ENCODE data around the gene RDH13. TPM values are rescaled to one million over a fixed set of nuclear protein-coding genes. Genes with fewer than 3 reads are reported as not detected.

The RDH13 gene
- polyA plus RNA-seq, 1 of the 3 experiments (the other 2 are of a cell fraction) = 9.6 TPM

DNA sequence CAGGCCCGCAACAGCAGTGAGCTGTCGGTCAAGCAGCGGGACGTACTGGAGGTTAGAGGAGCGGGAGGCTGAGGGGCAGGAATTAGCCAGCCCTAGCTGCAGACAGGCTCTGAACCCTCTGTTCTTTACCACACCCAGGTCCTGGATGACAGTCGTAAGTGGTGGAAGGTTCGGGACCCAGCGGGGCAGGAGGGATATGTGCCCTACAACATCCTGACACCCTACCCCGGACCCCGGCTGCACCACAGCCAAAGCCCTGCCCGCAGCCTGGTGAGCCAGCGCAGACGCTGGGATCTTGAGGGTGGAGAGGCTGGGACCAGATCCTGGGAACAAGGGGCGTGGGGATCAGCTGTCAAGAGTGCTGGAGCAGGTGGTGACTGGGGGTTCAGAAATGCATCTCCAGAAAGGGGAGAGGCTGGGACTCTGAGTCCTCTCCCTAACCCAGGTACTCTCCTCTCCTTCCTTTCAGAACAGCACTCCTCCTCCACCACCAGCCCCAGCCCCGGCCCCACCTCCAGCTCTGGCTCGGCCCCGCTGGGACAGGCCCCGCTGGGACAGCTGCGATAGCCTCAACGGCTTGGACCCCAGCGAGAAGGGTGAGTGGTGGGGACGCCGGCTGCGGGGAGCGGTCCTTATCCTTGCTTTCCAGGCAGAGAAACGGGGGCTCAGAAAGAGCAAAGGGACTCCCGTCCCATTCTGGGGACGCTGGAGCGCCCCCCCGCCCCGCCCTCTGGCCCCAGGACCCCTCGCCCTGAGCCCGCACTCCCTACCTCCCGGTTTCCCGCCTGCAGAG, 23.2 kb upstream of the RDH13 start (continued):
- TF ChIP-seq TEAD4 (IDR thresholded peaks at IDR 0.05; ENCODE audit: borderline replicate concordance, insufficient read depth) = no peak
- TF ChIP-seq, protein P1, sequence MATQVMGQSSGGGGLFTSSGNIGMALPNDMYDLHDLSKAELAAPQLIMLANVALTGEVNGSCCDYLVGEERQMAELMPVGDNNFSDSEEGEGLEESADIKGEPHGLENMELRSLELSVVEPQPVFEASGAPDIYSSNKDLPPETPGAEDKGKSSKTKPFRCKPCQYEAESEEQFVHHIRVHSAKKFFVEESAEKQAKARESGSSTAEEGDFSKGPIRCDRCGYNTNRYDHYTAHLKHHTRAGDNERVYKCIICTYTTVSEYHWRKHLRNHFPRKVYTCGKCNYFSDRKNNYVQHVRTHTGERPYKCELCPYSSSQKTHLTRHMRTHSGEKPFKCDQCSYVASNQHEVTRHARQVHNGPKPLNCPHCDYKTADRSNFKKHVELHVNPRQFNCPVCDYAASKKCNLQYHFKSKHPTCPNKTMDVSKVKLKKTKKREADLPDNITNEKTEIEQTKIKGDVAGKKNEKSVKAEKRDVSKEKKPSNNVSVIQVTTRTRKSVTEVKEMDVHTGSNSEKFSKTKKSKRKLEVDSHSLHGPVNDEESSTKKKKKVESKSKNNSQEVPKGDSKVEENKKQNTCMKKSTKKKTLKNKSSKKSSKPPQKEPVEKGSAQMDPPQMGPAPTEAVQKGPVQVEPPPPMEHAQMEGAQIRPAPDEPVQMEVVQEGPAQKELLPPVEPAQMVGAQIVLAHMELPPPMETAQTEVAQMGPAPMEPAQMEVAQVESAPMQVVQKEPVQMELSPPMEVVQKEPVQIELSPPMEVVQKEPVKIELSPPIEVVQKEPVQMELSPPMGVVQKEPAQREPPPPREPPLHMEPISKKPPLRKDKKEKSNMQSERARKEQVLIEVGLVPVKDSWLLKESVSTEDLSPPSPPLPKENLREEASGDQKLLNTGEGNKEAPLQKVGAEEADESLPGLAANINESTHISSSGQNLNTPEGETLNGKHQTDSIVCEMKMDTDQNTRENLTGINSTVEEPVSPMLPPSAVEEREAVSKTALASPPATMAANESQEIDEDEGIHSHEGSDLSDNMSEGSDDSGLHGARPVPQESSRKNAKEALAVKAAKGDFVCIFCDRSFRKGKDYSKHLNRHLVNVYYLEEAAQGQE (IDR thresholded peaks at IDR 0.05; ENCODE audit: low read depth, low read length) = no peak

DNA sequence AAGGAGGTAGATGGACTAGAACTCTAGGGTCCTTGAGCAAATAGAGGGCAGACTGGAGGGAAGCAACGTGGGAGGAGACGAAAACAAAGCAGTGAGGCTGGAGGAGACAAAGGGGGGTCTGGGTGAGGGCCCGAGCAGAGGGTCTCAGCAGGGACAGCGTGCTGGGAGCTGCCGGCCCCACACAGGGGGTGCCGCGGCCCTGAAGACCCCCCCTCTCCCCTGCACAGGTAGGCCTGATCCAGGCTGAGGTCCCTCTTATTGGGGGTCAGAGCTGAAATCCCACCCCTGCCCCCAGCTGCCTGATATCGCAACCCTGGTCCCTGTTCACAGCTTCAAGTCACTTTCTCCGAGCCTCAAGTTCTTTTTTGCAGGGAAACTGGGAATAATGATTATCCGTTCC, 21.5 kb upstream of the RDH13 start:
- ChIA-PET CTCF (interaction anchor here (1.3 to 2.2 kb wide), 3 partner anchors 16 to 51 kb away, joined by 3 to 5 read pairs (median 5); no protein-coding TSS in a partner anchor), POLR2A (no interaction called here)
- no peak for DNase-seq
- no peak overlapping the region for H3K4me2 ChIP-seq
- no peaks in the 10 kb centered on the region for H3K36me3 ChIP-seq (replicated peaks in 1 of 2; ENCODE audit: control insufficient read depth in 1 of 2, insufficient read depth in 2 of 2, low read length in 1 of 2)
- H3K9me2 ChIP-seq = no peaks in the 10 kb centered on the region
- no peak for TF ChIP-seq POLR2AphosphoS5 (IDR thresholded peaks at IDR 0.05; ENCODE audit: low read depth, low read length)
- TF ChIP-seq FOSL2 (IDR thresholded peaks at IDR 0.05; ENCODE audit: borderline replicate concordance, low read depth) = no peak
- no peak for TF ChIP-seq YY1 (IDR thresholded peaks at IDR 0.05; ENCODE audit: low read depth)
- TF ChIP-seq GABPA (IDR thresholded peaks at IDR 0.05; ENCODE audit: low read depth) = no peak
- TF ChIP-seq, protein P2, sequence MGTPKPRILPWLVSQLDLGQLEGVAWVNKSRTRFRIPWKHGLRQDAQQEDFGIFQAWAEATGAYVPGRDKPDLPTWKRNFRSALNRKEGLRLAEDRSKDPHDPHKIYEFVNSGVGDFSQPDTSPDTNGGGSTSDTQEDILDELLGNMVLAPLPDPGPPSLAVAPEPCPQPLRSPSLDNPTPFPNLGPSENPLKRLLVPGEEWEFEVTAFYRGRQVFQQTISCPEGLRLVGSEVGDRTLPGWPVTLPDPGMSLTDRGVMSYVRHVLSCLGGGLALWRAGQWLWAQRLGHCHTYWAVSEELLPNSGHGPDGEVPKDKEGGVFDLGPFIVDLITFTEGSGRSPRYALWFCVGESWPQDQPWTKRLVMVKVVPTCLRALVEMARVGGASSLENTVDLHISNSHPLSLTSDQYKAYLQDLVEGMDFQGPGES (IDR thresholded peaks at IDR 0.05; ENCODE audit: low read depth, low read length) = no peak
- TF ChIP-seq NFIC (IDR thresholded peaks at IDR 0.05; ENCODE audit: borderline replicate concordance) = no peak
- no peak for TF ChIP-seq FOXJ3 (CRISPR knock-in tag; IDR thresholded peaks at IDR 0.05)
- TF ChIP-seq TAF1 (IDR thresholded peaks at IDR 0.05; ENCODE audit: borderline replicate concordance, low read depth, low read length) = no peak
- TF ChIP-seq, protein P3, sequence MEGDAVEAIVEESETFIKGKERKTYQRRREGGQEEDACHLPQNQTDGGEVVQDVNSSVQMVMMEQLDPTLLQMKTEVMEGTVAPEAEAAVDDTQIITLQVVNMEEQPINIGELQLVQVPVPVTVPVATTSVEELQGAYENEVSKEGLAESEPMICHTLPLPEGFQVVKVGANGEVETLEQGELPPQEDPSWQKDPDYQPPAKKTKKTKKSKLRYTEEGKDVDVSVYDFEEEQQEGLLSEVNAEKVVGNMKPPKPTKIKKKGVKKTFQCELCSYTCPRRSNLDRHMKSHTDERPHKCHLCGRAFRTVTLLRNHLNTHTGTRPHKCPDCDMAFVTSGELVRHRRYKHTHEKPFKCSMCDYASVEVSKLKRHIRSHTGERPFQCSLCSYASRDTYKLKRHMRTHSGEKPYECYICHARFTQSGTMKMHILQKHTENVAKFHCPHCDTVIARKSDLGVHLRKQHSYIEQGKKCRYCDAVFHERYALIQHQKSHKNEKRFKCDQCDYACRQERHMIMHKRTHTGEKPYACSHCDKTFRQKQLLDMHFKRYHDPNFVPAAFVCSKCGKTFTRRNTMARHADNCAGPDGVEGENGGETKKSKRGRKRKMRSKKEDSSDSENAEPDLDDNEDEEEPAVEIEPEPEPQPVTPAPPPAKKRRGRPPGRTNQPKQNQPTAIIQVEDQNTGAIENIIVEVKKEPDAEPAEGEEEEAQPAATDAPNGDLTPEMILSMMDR (IDR thresholded peaks at IDR 0.05) = no peak
- TF ChIP-seq, protein P4, sequence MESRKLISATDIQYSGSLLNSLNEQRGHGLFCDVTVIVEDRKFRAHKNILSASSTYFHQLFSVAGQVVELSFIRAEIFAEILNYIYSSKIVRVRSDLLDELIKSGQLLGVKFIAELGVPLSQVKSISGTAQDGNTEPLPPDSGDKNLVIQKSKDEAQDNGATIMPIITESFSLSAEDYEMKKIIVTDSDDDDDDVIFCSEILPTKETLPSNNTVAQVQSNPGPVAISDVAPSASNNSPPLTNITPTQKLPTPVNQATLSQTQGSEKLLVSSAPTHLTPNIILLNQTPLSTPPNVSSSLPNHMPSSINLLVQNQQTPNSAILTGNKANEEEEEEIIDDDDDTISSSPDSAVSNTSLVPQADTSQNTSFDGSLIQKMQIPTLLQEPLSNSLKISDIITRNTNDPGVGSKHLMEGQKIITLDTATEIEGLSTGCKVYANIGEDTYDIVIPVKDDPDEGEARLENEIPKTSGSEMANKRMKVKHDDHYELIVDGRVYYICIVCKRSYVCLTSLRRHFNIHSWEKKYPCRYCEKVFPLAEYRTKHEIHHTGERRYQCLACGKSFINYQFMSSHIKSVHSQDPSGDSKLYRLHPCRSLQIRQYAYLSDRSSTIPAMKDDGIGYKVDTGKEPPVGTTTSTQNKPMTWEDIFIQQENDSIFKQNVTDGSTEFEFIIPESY (IDR thresholded peaks at IDR 0.05; ENCODE audit: borderline replicate concordance, low read depth) = no peak
- TF ChIP-seq MXI1 (IDR thresholded peaks at IDR 0.05; ENCODE audit: low read depth, low read length) = no peak
- H3F3A ChIP-seq (replicated peaks; ENCODE audit: insufficient read depth) = peaks cover 19% of the 10 kb centered on the region
- no peaks in the 10 kb centered on the region for H3K79me2 ChIP-seq (ENCODE audit: insufficient read depth)
- no peak overlapping the region for H2AFZ ChIP-seq (ENCODE audit: low read depth)
- peaks cover 17% of the 10 kb centered on the region for H4K20me1 ChIP-seq (ENCODE audit: insufficient read depth)
- no peak overlapping the region for H3K27ac ChIP-seq (ENCODE audit: low read depth in 2 of 2, low read length in 1 of 2)
- 93% methylated on average over 10 of the region's 10 CpGs for WGBS (ENCODE audit: low lambda C conversion rate)
- no peak overlapping the region for H3K4me3 ChIP-seq (ENCODE audit: low read depth in 2 of 2, low read length in 1 of 2)
- no peaks in the 10 kb centered on the region for H3K27me3 ChIP-seq (ENCODE audit: insufficient read depth)
- H3K9me3 ChIP-seq = no peaks in the 10 kb centered on the region
- no peak overlapping the region for H3K9ac ChIP-seq
- H3K4me1 ChIP-seq (ENCODE audit: control insufficient read depth in 1 of 2, insufficient read depth in 2 of 2, low read depth in 1 of 2, low read length in 1 of 2) = peaks cover 9 to 39% of the 10 kb centered on the region in 2 experiments; a peak in 2 of 4 replicates
